WTC11 (cell line): ENCODE measurements around the gene PTPRT.

Source experiments
- ELF4 ChIP-seq: sonication (generic); formaldehyde crosslinking; IDR thresholded peaks from 2 replicates; pipeline ENCODE4 v1.8.1; 2022; ENCODE audit warnings: low read depth, mild to moderate bottlenecking, moderate library complexity, missing genetic modification reagents
- NFYB ChIP-seq: sonication (generic); formaldehyde crosslinking; conservative IDR thresholded peaks from 2 replicates; pipeline ENCODE4 v1.8.0; 2022; ENCODE audit warnings: low read depth, missing genetic modification reagents
- TF ChIP-seq, protein P1 (sequence below): fragments of 200-600 bp; IDR thresholded peaks from 2 replicates; pipeline ENCODE4 v1.8.0; 2022; ENCODE audit warnings: antibody characterized with exemption
- TF ChIP-seq, protein P2 (sequence below): sonication (generic); formaldehyde crosslinking; IDR thresholded peaks from 2 replicates; pipeline ENCODE4 v1.8.0; 2022; ENCODE audit warnings: mild to moderate bottlenecking, missing genetic modification reagents

DNA sequence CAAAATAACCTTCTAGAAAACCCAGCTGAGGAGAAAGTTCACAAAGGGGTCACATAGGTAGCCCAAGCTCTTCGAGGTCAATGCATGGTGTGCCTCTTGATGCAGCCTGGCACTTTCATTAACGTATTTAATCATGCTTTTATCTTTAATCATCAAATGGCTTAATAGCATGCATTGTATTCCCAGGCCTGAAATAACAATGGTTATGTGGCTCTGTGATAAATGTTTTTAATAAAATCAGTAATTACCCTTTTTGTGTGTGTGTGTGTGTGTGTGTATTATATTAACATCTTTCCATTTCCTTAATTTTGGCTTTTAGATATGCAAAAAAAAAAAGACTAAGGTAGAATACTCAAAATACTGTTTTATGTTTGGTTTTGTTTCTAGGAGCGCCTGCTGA is 681.8 kb downstream of the PTPRT start:
- TF ChIP-seq, protein P1, sequence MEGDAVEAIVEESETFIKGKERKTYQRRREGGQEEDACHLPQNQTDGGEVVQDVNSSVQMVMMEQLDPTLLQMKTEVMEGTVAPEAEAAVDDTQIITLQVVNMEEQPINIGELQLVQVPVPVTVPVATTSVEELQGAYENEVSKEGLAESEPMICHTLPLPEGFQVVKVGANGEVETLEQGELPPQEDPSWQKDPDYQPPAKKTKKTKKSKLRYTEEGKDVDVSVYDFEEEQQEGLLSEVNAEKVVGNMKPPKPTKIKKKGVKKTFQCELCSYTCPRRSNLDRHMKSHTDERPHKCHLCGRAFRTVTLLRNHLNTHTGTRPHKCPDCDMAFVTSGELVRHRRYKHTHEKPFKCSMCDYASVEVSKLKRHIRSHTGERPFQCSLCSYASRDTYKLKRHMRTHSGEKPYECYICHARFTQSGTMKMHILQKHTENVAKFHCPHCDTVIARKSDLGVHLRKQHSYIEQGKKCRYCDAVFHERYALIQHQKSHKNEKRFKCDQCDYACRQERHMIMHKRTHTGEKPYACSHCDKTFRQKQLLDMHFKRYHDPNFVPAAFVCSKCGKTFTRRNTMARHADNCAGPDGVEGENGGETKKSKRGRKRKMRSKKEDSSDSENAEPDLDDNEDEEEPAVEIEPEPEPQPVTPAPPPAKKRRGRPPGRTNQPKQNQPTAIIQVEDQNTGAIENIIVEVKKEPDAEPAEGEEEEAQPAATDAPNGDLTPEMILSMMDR, result no peak
- TF ChIP-seq NFYB (CRISPR knock-in tag) (no peak), ELF4 (CRISPR knock-in tag) (no peak)
- TF ChIP-seq, protein P2, sequence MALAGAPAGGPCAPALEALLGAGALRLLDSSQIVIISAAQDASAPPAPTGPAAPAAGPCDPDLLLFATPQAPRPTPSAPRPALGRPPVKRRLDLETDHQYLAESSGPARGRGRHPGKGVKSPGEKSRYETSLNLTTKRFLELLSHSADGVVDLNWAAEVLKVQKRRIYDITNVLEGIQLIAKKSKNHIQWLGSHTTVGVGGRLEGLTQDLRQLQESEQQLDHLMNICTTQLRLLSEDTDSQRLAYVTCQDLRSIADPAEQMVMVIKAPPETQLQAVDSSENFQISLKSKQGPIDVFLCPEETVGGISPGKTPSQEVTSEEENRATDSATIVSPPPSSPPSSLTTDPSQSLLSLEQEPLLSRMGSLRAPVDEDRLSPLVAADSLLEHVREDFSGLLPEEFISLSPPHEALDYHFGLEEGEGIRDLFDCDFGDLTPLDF, result no peak
